ENCODE measurements around the gene TMEM245.

The TMEM245 gene

DNA sequence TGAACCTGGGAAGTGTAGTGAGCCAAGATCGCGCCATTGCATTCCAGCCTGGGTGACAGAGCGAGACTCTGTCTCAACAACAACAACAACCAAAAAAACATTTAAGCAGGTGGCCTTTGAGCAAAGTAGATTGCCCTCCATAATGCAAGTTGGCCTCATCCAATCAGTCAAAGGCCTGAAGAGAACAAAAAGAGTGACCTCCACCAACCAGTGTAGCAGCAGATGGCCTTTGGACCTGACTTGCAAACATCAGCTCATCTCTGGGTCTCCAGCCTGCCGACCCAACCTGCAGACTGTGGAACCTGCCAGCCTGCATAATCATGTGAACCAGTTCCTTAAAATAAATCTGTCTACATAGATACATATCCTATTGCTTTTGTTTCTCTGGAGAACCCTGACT is 39.8 kb upstream of the TMEM245 start:
- H4K20me1 ChIP-seq (ENCODE audit: insufficient read depth, low read length), result no peaks in the 10 kb centered on the region
- H3K9me2 ChIP-seq (ENCODE audit: low read depth, low read length), result no peaks in the 10 kb centered on the region
- H3K36me3 ChIP-seq (ENCODE audit: insufficient read depth, low read length), result no peaks in the 10 kb centered on the region
- H3K79me2 ChIP-seq (ENCODE audit: insufficient read depth, low read length), result no peaks in the 10 kb centered on the region
- no peaks in the 10 kb centered on the region for H3F3A ChIP-seq (ENCODE audit: insufficient read depth, low read length)
- no peaks in the 10 kb centered on the region for H3K9me3 ChIP-seq (ENCODE audit: low read length)
- TF ChIP-seq, protein P1, sequence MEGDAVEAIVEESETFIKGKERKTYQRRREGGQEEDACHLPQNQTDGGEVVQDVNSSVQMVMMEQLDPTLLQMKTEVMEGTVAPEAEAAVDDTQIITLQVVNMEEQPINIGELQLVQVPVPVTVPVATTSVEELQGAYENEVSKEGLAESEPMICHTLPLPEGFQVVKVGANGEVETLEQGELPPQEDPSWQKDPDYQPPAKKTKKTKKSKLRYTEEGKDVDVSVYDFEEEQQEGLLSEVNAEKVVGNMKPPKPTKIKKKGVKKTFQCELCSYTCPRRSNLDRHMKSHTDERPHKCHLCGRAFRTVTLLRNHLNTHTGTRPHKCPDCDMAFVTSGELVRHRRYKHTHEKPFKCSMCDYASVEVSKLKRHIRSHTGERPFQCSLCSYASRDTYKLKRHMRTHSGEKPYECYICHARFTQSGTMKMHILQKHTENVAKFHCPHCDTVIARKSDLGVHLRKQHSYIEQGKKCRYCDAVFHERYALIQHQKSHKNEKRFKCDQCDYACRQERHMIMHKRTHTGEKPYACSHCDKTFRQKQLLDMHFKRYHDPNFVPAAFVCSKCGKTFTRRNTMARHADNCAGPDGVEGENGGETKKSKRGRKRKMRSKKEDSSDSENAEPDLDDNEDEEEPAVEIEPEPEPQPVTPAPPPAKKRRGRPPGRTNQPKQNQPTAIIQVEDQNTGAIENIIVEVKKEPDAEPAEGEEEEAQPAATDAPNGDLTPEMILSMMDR (IDR thresholded peaks at IDR 0.05; ENCODE audit: low read length), result no peak
- TF ChIP-seq EZH2 (IDR thresholded peaks at IDR 0.05; ENCODE audit: borderline replicate concordance, low read length), result no peak
- H2AFZ ChIP-seq (ENCODE audit: low read length), result no peak overlapping the region
- H3K9ac ChIP-seq (ENCODE audit: low read length), result no peak overlapping the region
- H3K4me1 ChIP-seq (ENCODE audit: insufficient read depth, low read length, severe bottlenecking), result no peaks in the 10 kb centered on the region
- no peak overlapping the region for H3K27ac ChIP-seq (ENCODE audit: low read depth, low read length, poor library complexity, severe bottlenecking)
- no peak overlapping the region for H3K4me2 ChIP-seq (ENCODE audit: low read length)
- H3K4me3 ChIP-seq (ENCODE audit: low read depth, low read length, poor library complexity, severe bottlenecking), result no peak overlapping the region
- H3K27me3 ChIP-seq (ENCODE audit: insufficient read depth, low read length), result no peaks in the 10 kb centered on the region

DNA sequence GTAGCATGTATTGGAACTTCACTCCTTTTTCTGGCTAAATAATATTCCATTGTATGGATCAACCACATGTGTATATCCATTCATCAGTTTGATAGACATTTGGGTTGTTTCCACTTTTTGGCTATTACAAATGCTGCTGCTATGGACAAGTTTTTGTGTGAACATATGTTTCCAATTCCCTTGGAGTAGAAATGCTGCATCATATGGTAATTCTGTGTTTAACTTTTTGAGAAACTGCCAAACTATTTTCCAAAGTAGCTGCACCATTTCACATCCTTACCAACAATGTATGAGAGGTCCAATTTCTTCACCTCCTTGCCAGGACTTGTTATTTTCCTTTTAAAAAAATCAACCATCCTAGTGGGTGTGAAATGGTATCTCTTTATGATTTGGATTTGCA is 38.9 kb upstream of the TMEM245 start:
- Histone ChIP-seq H3K9me3 (ENCODE audit: low read length) (no peaks in the 10 kb centered on the region), H4K20me1 (ENCODE audit: insufficient read depth, low read length) (no peaks in the 10 kb centered on the region), H3K4me2 (ENCODE audit: low read length) (no peak overlapping the region), H2AFZ (ENCODE audit: low read length) (no peak overlapping the region), H3K9ac (ENCODE audit: low read length) (no peak overlapping the region), H3K9me2 (ENCODE audit: low read depth, low read length) (no peaks in the 10 kb centered on the region), H3K79me2 (ENCODE audit: insufficient read depth, low read length) (no peaks in the 10 kb centered on the region), H3K36me3 (ENCODE audit: insufficient read depth, low read length) (no peaks in the 10 kb centered on the region), H3K4me1 (ENCODE audit: insufficient read depth, low read length, severe bottlenecking) (no peaks in the 10 kb centered on the region), H3K4me3 (ENCODE audit: low read depth, low read length, poor library complexity, severe bottlenecking) (no peak overlapping the region), H3F3A (ENCODE audit: insufficient read depth, low read length) (no peaks in the 10 kb centered on the region), H3K27ac (ENCODE audit: low read depth, low read length, poor library complexity, severe bottlenecking) (no peak overlapping the region), H3K27me3 (ENCODE audit: insufficient read depth, low read length) (no peaks in the 10 kb centered on the region; the same call in 1 of the 2 replicates)
- TF ChIP-seq, protein P1 (IDR thresholded peaks at IDR 0.05; ENCODE audit: low read length), result no peak
- no peak for TF ChIP-seq EZH2 (IDR thresholded peaks at IDR 0.05; ENCODE audit: borderline replicate concordance, low read length)

DNA sequence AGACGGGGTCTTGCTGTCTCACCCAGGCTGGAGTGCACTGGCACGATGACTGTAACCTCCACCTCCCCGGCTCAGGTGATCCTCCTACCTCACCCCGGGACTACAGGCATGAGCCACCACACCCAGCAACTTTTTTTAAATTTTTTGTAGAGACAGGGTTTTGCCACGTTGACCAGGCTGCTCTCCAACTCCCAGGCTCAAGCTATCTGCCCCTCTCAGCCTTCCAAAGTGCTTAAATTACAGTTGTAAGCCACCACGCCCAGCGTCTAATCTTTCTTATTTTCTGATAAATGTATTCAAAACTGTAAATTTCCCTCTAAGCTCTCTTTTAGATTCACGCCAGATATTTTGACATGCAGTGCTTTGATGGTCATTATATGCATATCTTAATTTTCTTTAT is 37.0 kb upstream of the TMEM245 start:
- no peaks in the 10 kb centered on the region for H3K9me3 ChIP-seq (ENCODE audit: low read length)
- H3K27ac ChIP-seq (ENCODE audit: low read depth, low read length, poor library complexity, severe bottlenecking), result no peak overlapping the region
- no peak overlapping the region for H3K4me3 ChIP-seq (ENCODE audit: low read depth, low read length, poor library complexity, severe bottlenecking)
- H3K4me1 ChIP-seq (ENCODE audit: insufficient read depth, low read length, severe bottlenecking), result no peaks in the 10 kb centered on the region
- no peaks in the 10 kb centered on the region for H3K79me2 ChIP-seq (ENCODE audit: insufficient read depth, low read length)
- H3K27me3 ChIP-seq (ENCODE audit: insufficient read depth, low read length), result no peaks in the 10 kb centered on the region; the same call in 1 of the 2 replicates
- H3K9ac ChIP-seq (ENCODE audit: low read length), result no peak overlapping the region
- H2AFZ ChIP-seq (ENCODE audit: low read length), result no peak overlapping the region
- no peak overlapping the region for H3K4me2 ChIP-seq (ENCODE audit: low read length)
- H3K9me2 ChIP-seq (ENCODE audit: low read depth, low read length), result no peaks in the 10 kb centered on the region
- H4K20me1 ChIP-seq (ENCODE audit: insufficient read depth, low read length), result no peaks in the 10 kb centered on the region
- TF ChIP-seq, protein P1 (IDR thresholded peaks at IDR 0.05; ENCODE audit: low read length), result no peak
- TF ChIP-seq EZH2 (IDR thresholded peaks at IDR 0.05; ENCODE audit: borderline replicate concordance, low read length), result no peak
- no peaks in the 10 kb centered on the region for H3K36me3 ChIP-seq (ENCODE audit: insufficient read depth, low read length)
- H3F3A ChIP-seq (ENCODE audit: insufficient read depth, low read length), result no peaks in the 10 kb centered on the region

Data from OCI-LY1 (cell line).